Embryonic facial prominence (tissue), 1 donor: ENCODE results near the gene BEND5.

Experiments used
- DNase-seq: peaks from one replicate; pipeline ENCODE4 v3.0.0-alpha.2; 2016; ENCODE audit errors: extremely low spot score

BEND5 gene

GRCh38 chr1:48720929-48721328 is 55.8 kb downstream of the BEND5 start:
- no peak for DNase-seq

- DNase-seq: no peak
Observed at GRCh38 chr1:48718705-48719104, 58.0 kb downstream of the BEND5 start.

GRCh38 chr1:48718116-48718630 is 58.5 kb downstream of the BEND5 start:
- no peak for DNase-seq

GRCh38 chr1:48717082-48717481 is 59.6 kb downstream of the BEND5 start:
- no peak for DNase-seq

- no peak for DNase-seq
Observed at GRCh38 chr1:48715921-48716320, 60.8 kb downstream of the BEND5 start.

- no peak for DNase-seq
Observed at GRCh38 chr1:48710915-48711314, 65.8 kb downstream of the BEND5 start.

GRCh38 chr1:48710318-48710717 is 66.4 kb downstream of the BEND5 start:
- no peak for DNase-seq

GRCh38 chr1:48704736-48705135 is 72.0 kb downstream of the BEND5 start:
- no peak for DNase-seq

- DNase-seq: no peak
Observed at GRCh38 chr1:48701445-48701844, 75.2 kb downstream of the BEND5 start.

- DNase-seq: no peak
Observed at GRCh38 chr1:48697066-48697707, 79.5 kb downstream of the BEND5 start.

- DNase-seq: no peak
Observed at GRCh38 chr1:48695161-48695560, 81.5 kb downstream of the BEND5 start.

GRCh38 chr1:48693674-48694320 is 82.9 kb downstream of the BEND5 start:
- no peak for DNase-seq

- no peak for DNase-seq
Observed at GRCh38 chr1:48693180-48693579, 83.5 kb downstream of the BEND5 start.

GRCh38 chr1:48692235-48692634 is 84.5 kb downstream of the BEND5 start:
- DNase-seq: no peak

- DNase-seq: no peak
Observed at GRCh38 chr1:48691429-48692001, 85.2 kb downstream of the BEND5 start.

- DNase-seq: no peak
Observed at GRCh38 chr1:48688102-48688760, 88.5 kb downstream of the BEND5 start.

- DNase-seq: no peak
Observed at GRCh38 chr1:48687282-48688045, 89.2 kb downstream of the BEND5 start.

- DNase-seq: no peak
Observed at GRCh38 chr1:48686159-48686558, 90.5 kb downstream of the BEND5 start.

- DNase-seq: no peak
Observed at GRCh38 chr1:48684381-48684780, 92.3 kb downstream of the BEND5 start.

GRCh38 chr1:48683839-48684238 is 92.9 kb downstream of the BEND5 start:
- DNase-seq: no peak

- no peak for DNase-seq
Observed at GRCh38 chr1:48681476-48682305, 95.0 kb downstream of the BEND5 start.
